Spleen (tissue), 7 donors: ENCODE measurements around the gene RPS27L.

Experiments used
- POLR2A ChIP-seq, 3 donors: fragments of 450-650 bp; IDR thresholded peaks; one replicate each; pipeline ENCODE4 v1.5.1; 2017; ENCODE audit warnings: antibody characterized with exemption in 3 of 3, mild to moderate bottlenecking in 1 of 3
- POLR2AphosphoS5 ChIP-seq, 3 donors: sonication (generic); formaldehyde crosslinking; IDR thresholded peaks; one replicate each; pipeline ENCODE4 v1.5.1; 2017; ENCODE audit warnings: antibody characterized with exemption in 3 of 3
- TF ChIP-seq, protein P1 (sequence below), 11 experiments: fragments of 200-600 bp in 7 of 11; fragments of 450-650 bp in 4 of 11; sonication (generic) in 4 of 11; IDR thresholded peaks in 8 of 11; conservative IDR thresholded peaks in 3 of 11; 1 replicate in 7 of 11; 2 replicates in 4 of 11; pipeline versions ENCODE4 v1.4.0 to v1.8.0; 2016 to 2021; ENCODE audit warnings: antibody characterized with exemption in 11 of 11, inconsistent platforms in 4 of 11, mild to moderate bottlenecking in 1 of 11
- donor health status: DM: no; HTN: no; CAD: no; lungs with moderate emphysema.
- donor health status: DM: no; HTN: no; CAD: no.
- donor health status: DM: no; HTN: no; CAD: no.

- TF ChIP-seq, protein P1, sequence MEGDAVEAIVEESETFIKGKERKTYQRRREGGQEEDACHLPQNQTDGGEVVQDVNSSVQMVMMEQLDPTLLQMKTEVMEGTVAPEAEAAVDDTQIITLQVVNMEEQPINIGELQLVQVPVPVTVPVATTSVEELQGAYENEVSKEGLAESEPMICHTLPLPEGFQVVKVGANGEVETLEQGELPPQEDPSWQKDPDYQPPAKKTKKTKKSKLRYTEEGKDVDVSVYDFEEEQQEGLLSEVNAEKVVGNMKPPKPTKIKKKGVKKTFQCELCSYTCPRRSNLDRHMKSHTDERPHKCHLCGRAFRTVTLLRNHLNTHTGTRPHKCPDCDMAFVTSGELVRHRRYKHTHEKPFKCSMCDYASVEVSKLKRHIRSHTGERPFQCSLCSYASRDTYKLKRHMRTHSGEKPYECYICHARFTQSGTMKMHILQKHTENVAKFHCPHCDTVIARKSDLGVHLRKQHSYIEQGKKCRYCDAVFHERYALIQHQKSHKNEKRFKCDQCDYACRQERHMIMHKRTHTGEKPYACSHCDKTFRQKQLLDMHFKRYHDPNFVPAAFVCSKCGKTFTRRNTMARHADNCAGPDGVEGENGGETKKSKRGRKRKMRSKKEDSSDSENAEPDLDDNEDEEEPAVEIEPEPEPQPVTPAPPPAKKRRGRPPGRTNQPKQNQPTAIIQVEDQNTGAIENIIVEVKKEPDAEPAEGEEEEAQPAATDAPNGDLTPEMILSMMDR (IDR thresholded peaks at IDR 0.05 in 8 of 11, conservative IDR thresholded peaks at IDR 0.05 in 3 of 11) = no peak
- peak; percentile 92 to 95 (median 94) for TF ChIP-seq POLR2AphosphoS5 (IDR thresholded peaks at IDR 0.05)
- peak in 1 of 3 donors; percentile 36 for TF ChIP-seq POLR2A (IDR thresholded peaks at IDR 0.05)
These were observed 35.8 kb downstream of the RPS27L start, which contains the start of gene LACTB for GRCh38 chr15:63121382-63122001.
